ENCODE results near the gene TLK1. TPM values are rescaled to one million over a fixed set of nuclear protein-coding genes. Genes with fewer than 3 reads are reported as not detected.
"Not testable (repeated sequence)": the region's sequence is repeated elsewhere in the genome, so short reads cannot be mapped to it uniquely, and the experiment has no call there.

TLK1 gene
- total and polyA plus RNA-seq, 8 donors, result 9.7 to 43.4 (median 32.6) TPM

DNA sequence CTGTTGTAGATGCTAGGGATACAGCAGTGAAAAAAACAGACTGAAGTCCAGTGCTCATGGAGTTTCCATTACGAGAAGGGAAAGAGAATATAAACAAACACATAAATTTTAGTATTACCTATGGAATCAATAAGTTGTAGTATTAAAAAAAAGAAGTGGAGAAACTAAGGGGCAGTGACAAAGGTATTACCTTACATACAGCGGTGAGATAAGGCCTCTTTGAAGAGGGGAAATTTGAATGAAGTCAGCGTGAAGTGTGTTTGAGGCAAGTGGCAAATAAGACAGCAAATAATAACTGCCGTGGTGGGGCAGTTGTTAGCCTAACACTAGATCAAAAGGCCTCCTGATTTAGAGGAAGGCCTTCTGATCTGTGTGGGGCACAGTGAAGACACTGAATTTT lies 57.9 kb downstream of the TLK1 start:
- H3K36me3 ChIP-seq, result no peaks in the 10 kb centered on the region
- no peak for ATAC-seq
- H3K27ac ChIP-seq, result no peak overlapping the region
- H3K4me1 ChIP-seq, result peaks cover 0 to 8% (median 5%) of the 10 kb centered on the region in 3 donors
- H3K27me3 ChIP-seq, result no peaks in the 10 kb centered on the region
- intact Hi-C loops (cut with DNase I), result no loop called here
- no peak for DNase-seq
- H3K4me3 ChIP-seq, result no peak overlapping the region
- TF ChIP-seq, protein P1, sequence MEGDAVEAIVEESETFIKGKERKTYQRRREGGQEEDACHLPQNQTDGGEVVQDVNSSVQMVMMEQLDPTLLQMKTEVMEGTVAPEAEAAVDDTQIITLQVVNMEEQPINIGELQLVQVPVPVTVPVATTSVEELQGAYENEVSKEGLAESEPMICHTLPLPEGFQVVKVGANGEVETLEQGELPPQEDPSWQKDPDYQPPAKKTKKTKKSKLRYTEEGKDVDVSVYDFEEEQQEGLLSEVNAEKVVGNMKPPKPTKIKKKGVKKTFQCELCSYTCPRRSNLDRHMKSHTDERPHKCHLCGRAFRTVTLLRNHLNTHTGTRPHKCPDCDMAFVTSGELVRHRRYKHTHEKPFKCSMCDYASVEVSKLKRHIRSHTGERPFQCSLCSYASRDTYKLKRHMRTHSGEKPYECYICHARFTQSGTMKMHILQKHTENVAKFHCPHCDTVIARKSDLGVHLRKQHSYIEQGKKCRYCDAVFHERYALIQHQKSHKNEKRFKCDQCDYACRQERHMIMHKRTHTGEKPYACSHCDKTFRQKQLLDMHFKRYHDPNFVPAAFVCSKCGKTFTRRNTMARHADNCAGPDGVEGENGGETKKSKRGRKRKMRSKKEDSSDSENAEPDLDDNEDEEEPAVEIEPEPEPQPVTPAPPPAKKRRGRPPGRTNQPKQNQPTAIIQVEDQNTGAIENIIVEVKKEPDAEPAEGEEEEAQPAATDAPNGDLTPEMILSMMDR (IDR thresholded peaks at IDR 0.05), result no peak
- FAIRE-seq, result no peak
- H3K9me3 ChIP-seq, result no peaks in the 10 kb centered on the region
- WGBS, 2 donors, result 51 to 67% methylated on average over 4 of the region's 4 CpGs

DNA sequence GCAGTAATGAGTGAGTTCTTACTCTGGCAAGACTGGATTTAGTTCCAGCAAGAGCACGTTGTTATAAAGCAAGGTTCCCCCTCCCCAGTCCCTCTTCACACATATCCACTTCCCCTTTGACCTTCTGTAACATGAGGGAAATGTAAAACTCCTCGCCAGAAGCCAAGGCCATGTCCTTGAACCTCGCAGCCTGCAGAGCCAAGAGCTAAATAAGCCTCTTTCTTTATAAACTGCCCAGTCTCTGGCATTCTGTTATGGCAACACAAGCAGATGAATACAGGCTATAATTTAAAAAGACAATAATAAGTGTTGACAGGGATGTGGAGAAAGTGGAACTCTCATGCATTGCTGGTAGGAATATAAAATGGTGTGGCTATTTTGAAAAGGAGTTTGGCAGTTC lies 60.3 kb downstream of the TLK1 start:
- H3K4me1 ChIP-seq, result peaks cover 0 to 5% (median 0%) of the 10 kb centered on the region in 3 donors
- no peak overlapping the region for H3K27ac ChIP-seq
- FAIRE-seq (no peak), DNase-seq (no peak), ATAC-seq (no peak)
- intact Hi-C loops (cut with DNase I), result no loop called here
- WGBS, 2 donors, result 82 to 89% methylated on average over 3 of the region's 3 CpGs
- TF ChIP-seq, protein P1 (IDR thresholded peaks at IDR 0.05), result no peak
- no peak overlapping the region for H3K4me3 ChIP-seq
- H3K9me3 ChIP-seq, result no peaks in the 10 kb centered on the region
- no peaks in the 10 kb centered on the region for H3K36me3 ChIP-seq
- H3K27me3 ChIP-seq, result no peaks in the 10 kb centered on the region

GRCh38 chr2:171098607-171099006 lies 62.1 kb downstream of the TLK1 start:
- no peaks in the 10 kb centered on the region for H3K27me3 ChIP-seq
- peaks cover 0 to 5% (median 0%) of the 10 kb centered on the region in 3 donors for H3K4me1 ChIP-seq
- FAIRE-seq (no peak), ATAC-seq (no peak), DNase-seq (no peak)
- no peaks in the 10 kb centered on the region for H3K9me3 ChIP-seq
- no peak overlapping the region for H3K27ac ChIP-seq
- TF ChIP-seq, protein P1 (IDR thresholded peaks at IDR 0.05), result no peak
- H3K4me3 ChIP-seq, result no peak overlapping the region
- intact Hi-C loops (cut with DNase I), result no loop called here
- no peaks in the 10 kb centered on the region for H3K36me3 ChIP-seq

DNA sequence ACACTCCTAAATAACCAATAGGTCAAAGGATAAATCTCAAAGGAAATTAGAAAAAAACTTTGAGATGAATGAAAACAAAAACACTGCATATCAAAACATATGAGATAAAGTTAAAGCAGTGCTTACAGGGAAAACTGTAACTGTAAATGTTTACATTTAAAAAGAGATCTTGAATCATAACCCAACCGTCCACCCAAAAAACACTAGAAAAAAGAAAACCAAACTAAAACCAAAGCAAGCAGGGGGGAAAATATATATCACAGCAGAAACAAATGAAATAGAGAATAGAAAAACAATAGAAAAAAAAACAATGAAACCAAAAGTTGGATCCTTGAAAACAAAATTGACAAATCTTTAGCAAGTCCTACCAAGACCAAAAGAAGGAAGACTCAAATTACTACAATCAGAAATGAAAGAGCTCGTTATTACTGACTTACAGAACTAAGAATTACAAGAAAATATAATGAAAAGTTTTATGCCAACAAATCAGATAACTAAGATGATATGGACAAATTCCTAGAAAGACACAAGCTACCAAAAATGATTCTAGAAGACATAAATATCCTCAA lies 65.6 kb downstream of the TLK1 start:
- H3K27me3 ChIP-seq, result no peaks in the 10 kb centered on the region
- no peak for DNase-seq
- TF ChIP-seq, protein P1 (IDR thresholded peaks at IDR 0.05), result no peak
- H3K9me3 ChIP-seq, result no peaks in the 10 kb centered on the region
- intact Hi-C loops (cut with DNase I), result no loop called here
- H3K4me1 ChIP-seq, result no peaks in the 10 kb centered on the region
- H3K27ac ChIP-seq, result no peak overlapping the region
- no peak for ATAC-seq
- H3K4me3 ChIP-seq, result no peak overlapping the region
- no peak for FAIRE-seq
- H3K36me3 ChIP-seq, result no peaks in the 10 kb centered on the region
- WGBS, 2 donors, result 76 to 77% methylated on average over 2 of the region's 2 CpGs

- H3K9me3 ChIP-seq; intact Hi-C loops (cut with DNase I); ATAC-seq; H3K27ac ChIP-seq; DNase-seq; H3K27me3 ChIP-seq; H3K4me3 ChIP-seq; FAIRE-seq; H3K36me3 ChIP-seq; H3K4me1 ChIP-seq: not testable (repeated sequence)
- 96 to 98% methylated on average over 11 of the region's 11 CpGs for WGBS, 2 donors
These were observed 69.2 kb downstream of the TLK1 start for GRCh38 chr2:171091517-171091916.
